Measurements from ENCODE around the gene FOSL2.

The FOSL2 gene

DNA sequence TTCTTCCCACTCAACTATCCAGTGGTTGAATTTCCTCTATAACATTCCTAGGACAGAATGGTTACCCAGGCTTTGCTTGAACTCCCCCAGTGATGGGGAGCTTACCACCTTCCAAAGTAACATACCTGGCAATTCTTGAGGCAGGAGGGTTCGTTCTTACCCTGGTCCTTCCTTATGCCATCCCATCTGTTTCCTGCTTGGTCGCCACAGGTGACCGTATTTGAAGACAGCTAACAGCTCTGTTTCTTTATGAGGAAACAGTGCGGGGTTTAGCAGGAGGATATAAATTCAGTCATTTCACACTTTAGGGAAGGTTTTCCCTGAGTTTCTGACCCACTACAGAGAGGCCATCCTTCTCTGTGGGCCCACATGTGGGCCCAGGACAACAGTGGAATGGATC is 42.6 kb downstream of the FOSL2 start:
- DNase-seq, result no peak

DNA sequence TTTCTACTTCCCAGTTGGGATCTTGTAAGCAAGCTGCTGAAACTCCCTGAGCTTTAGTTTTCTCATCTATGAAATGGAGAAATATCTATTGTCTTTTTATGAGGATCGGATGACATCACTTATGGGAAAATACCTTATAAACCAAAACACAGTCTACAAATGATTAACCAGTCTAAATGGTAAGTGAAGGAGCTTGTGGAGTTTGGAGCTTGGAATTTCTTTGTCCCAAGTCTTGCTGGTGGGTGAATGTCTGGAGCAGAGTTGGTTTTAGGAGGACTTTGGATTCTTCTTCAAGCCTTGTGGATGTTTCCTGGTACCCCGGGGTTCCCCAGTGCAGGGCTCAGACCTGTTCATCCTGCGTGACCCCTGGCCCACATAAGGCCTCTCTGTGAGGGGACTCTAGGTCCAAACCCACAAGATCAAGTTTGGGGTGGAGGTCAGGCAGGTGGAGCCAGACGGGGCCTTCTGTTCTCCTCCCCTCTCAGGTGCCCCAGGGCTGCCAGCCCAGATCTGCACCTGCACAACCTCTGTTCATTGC is 43.2 kb downstream of the FOSL2 start:
- DNase-seq, result no peak

DNA sequence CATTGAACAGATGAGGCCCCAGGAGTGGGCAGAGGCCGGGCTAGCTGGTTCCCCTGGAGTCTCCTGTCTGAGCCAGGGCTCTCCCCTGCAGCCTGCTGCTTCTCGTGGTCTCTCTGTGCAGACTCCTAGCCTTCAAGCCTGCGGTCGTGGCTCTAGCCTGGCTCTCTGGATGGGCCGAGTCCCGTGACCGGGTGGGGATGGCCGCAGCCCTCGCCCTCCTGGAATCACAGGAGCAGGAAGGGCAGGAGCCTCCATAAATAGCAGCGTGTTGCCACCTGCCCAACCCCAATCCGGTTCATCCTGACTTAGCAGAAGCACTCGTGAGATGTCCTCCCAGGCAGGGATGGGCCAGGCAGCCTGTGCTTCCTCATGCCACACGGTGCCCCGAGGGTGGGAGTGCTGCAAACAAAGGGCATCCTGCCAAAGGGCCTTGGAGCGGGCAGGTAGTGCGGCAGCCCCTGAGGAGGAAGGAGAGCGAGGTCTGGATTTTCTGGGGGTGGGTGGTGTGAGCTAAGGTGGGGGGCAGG is 43.9 kb downstream of the FOSL2 start:
- DNase-seq, result no peak

DNA sequence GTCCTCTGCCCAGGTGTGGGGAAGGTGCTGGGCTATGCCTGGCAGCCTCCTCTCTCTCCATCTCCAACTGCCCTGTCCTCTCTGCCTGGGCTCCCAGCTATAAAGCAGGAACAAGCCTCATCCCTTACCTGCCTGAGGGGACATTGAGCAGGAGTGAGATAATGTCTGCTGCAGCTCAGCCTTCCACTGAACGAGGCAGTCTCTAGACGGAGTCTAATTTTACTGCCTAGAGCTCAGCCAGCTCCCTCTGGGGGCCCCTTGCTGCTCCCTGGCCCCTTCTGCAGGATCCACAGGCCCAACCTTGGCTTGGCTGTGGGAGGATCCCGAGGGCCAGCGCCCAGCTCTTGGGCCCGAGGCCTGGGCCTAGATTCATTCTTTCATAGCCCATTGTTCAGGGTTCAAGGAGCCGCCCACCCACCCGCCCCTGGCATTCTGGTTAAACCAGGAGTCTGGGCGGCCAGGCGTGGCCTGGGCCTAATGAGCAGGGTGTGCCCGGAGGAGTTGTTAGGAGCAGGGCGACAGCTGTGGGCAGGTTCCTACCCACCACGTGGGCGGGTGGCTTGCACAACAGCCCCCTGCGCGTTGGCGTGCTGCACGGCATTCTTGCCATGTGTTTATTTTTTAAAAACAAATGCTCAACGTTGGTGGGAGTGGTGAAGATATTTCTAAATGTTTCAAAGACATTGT is 44.6 kb downstream of the FOSL2 start:
- DNase-seq, result no peak

DNA sequence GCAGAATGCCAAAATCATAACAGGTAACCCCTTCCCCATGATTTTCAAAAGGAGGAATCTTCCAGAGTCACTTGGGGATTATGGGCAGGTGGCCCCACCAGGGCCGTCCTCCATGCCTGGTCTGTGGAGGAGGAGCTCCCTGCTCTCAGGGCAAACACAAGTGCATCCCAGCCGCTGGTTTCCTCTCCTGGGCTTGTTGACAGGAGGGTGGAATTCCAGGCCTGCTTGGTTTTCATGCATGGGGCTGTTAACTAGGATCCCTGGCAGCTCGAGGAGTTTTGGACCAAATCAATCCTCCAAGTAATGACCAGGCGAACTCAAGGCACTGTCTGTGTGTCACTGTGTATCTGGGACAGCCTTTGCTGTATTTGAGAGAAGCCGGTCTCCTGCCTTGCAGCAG is 45.3 kb downstream of the FOSL2 start:
- no peak for DNase-seq

DNA sequence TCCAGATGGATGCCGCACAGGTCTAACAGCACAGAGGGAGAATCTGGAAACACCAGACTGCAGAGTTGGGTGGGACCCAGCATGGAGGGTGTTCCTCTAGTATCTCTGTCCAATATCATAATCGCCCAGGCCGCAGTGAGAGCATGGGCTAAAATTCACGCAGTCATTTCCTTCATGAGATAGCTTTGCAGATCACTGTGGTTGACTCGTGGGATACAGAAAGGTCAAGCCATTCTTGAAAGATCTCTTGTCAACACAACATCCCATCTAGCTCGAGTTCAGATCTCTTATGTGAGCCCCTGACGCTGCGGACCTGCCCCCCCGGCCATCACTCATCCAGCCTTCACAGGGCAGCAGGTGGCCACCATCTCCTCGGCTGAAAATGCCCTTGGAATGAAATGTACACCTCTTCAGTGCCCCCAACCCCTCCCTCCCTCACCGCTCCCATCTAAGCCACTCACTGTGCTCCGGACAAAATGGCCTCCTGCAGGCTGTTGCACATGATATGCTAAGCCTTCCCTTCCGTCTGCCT is 45.9 kb downstream of the FOSL2 start:
- no peak for DNase-seq

DNA sequence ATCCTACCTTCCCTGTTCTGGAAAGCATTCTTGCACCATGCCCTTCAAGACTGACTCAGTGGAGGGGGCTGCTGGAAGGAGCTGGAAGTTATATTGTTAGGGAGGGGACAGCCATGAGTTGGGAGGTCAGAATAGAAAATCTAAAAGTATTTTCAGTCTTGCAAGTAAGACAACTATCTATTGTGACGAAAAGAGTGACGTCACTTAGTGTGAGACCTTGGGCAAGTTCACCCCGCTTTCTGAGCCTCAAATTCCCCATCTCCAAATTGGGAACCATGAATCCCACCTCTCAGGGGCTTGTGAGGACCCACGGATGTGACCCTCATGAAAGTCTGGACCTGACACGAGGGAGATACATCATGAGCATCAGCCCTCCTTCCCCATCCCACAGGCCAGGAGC is 46.5 kb downstream of the FOSL2 start:
- no peak for DNase-seq

DNA sequence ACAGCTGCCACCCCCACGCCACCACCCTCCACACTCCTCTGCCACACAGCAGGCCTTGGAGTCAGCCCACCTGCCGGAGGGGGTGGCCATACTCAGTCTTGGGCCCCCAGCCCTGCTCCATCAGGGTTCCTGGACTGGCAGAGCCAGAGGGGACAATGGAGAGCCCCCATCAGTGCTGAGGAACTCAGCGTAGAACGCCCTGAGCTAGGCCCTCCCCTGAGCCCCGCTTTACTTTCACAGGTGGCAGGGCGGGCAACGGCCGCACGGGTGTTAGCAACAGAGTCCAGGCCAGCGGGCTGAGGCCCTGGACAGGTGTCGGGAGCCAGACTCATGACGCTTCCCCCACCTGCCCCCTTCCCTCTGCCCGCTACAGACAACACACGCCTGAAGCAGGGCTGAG is 47.1 kb downstream of the FOSL2 start:
- DNase-seq, result no peak

DNA sequence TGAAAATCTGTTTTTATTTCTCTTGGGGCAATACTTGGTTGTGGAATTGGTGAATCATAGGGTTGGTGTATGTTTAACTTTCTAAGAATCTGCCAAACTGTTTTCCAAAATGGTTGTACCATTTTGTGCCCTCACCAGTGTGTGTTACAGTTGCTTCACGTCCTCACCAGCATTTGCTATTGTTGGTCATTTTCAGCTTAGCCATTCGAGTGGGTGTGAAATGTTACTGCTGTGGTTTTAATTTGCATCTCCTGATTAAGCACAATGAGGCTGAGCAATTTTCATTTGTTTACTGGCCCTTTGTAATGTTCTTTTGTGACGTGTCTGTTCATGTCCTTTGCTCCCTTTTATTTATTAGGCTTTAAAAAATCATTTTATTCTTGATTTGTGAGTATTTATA is 49.7 kb downstream of the FOSL2 start:
- DNase-seq, result no peak

DNA sequence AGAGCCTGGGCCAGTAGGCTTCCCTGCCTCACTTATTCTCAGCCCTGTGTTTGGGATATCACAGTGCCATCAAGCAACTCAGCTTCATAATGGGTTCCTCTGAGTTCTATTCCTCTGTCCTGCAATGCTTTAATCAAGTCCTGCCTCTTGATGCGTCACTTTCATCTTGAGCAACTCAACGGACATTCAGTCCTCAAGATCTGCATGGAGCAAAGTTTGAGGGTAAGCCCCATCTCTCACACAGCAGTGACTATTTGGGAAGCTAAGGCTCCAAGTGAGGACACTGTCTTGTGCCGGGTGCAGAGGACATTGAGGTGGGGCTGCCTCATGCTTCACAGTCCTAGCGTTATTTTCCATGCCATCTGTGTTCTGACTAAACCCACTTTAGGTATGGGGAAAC is 52.3 kb downstream of the FOSL2 start:
- DNase-seq, result no peak

DNA sequence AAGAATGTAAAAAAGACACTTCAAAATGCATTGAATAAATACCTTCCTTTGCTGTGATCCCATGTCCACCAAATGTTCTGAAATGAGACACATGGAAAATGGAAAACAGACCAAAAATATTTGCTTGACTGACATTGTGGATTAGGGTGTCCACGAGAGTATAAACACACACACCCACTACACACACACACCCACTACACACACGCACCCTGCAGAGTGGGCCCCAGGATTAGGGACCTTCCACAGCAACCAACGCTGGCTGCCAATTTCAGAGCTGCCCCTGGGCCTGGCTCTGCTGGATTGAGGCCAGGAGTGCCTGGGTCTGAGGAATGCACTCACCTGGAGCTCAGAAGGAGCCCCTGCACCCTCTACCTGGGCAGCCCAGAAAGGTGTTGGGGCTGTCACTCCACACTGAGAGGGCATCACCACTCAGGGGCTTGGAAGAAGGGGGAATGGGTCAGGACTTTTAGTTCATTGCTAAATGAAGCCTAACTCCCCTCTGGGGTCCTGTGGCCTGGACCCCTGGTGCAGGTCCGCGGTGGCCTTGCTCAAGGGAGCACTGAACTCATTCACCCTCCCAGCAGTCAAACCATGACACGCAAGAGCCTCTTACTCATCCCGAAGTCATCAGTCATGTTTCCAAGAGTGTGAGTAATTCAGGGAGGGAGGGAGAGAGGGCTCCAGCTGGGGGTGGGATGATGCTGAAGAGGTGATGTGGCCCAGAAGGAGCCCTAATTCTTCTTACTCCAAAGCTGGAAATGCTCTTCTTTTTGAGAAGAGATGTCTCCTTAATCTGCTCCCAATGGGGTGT is 53.0 kb downstream of the FOSL2 start:
- DNase-seq, result no peak

DNA sequence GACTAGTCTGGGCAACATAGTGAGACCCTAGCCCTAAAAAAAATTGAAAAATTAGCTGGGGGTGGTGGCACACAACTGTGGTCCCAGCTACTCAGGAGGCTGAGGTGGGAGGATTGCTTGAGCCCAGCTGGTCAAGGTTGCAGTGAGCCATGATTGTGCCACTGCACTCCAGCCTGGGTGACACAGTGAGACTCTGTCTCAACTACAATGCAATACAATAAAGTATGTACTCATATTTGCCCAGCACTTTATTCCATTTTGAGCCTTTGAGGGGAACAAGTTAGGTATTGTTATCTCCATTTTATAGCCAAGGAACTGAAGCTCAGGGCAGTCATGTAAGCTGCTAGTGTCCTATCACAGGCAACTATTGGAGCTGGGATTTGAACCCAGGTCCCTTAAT is 53.9 kb downstream of the FOSL2 start:
- DNase-seq, result no peak

DNA sequence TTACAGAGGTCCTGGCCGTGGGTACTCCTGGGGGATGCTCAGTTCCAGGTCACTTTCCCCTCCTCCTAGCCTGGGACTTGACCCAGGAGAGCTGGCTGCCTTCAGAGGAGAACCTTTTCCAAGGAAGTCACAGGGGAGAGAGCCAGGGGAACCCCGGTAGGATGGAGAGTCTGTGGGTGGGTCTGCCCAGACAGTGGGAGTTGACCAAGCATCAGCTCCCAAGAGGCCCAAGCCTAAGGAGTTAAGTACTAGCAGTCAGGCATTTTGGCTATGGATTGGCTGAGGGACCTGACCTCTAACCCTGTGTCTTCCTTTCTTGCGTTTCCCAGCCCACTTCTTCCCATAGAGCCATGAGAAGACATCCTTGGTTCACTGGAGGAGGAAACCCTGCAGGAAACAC is 54.4 kb downstream of the FOSL2 start:
- no peak for DNase-seq

DNA sequence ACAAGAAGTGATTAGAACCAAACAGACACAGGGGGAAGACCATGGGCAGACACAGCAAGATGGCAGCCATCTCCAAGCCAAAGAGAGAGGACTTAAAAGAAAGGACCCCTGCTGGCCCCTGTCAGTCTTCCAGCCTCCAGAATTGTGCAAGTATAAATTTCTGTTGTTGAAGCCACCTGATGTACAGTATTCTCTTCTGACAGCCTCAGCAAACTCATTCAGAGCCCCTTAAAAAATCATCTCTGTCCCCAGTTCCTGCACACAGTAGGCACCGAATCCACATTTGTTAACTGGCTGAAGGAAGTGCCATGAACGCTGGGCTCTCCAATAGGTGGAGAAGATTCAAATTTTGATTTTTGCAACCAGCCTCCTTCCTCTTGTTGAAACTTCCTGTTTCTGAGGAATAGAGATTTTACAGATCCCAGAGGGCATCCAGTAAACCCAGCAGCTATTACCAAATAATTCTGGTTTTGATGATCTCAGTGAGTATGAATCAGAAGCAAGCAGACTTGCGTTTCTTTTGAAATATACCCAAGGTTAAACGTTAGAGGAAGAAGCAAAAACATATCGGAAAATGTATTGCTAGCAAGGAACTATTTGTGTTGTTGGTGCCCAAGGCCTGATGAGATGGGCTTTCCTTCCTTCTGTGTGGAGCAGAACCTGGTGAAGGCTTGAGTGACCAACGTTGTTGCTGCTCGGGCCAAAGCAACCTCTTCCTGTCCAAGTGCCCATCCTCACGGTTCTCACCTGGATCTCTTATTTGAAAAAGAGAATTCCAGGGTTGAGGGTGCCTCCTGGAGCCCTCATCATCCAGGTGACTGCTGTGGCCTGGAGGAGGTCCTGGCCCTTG is 55.5 kb downstream of the FOSL2 start:
- peak; percentile 21 for DNase-seq

DNA sequence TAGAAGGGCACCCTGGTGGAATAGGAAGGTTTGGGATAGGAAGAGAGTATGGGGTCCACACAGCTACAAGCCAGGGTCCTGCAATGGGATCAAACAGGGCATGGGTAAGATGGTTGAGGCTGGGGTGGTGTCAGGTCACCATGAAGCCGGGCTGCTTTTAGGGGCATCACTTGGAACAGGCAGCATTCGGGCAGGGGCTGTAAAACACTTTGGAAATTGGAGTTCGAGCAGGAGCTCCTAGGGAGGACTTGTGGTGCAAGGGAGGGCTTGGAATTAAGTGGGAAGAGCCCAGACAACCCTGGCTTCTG is 56.1 kb downstream of the FOSL2 start:
- DNase-seq, result no peak

DNA sequence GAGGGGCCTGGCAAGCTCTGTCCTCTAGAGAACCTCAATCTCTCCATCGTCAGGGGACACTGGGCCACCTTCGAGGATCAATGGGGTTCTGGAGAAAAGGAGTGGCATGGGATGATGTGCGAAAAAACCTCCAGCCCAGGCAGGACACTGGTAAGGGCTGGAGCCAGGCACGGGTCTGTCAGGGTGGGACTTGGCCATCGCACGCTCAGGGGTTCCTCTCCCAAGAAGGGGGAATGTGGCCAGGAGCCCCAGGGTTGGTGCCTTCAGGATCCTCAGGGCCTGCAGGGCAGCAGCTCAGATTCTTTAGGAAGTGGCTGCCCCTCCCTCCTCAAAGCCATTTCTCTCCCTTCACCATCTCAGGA is 56.4 kb downstream of the FOSL2 start:
- no peak for DNase-seq

DNA sequence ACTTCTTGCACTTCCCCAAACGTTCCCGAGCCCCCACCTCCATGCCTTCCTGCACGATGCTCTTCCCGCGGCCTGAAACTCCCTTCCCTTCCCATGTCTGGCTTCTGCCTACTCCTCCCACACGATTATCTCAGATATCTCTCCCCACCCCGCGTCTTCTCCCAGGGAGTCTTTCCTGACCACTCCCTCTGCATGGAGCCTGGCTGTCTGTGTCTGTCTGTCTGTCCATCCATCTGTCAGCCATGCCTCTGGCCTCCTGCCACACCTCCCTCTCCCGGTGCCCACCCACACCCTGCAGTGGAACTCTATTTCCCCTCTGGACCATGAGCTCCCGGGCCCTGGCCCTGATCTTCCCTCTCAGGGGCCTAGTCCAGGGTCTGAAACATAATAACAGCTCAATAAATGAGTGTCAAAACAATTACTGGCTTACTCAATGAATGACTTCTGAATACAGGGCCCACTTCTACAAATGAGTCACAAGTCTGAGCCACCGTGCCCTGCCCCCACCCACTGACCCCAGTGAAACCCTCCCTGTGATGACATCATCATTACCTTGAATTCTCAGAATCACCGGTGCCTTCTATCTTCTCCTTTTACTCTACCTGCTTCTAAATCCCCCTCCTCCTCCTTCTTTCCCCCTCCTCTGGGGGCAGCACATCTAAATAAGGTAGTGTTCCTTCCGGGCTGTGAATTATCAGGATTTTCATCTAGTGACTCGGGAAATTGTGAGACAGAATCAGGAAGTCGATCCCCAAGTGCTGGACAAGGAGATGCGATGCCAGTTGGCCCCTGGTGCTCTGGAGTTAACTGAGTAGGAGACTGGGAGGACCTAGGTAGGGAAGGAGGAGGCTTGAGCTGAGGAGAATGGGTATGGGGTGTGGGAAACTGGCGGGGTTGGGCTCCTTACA is 57.1 kb downstream of the FOSL2 start:
- peak; percentile 58 for DNase-seq

DNA sequence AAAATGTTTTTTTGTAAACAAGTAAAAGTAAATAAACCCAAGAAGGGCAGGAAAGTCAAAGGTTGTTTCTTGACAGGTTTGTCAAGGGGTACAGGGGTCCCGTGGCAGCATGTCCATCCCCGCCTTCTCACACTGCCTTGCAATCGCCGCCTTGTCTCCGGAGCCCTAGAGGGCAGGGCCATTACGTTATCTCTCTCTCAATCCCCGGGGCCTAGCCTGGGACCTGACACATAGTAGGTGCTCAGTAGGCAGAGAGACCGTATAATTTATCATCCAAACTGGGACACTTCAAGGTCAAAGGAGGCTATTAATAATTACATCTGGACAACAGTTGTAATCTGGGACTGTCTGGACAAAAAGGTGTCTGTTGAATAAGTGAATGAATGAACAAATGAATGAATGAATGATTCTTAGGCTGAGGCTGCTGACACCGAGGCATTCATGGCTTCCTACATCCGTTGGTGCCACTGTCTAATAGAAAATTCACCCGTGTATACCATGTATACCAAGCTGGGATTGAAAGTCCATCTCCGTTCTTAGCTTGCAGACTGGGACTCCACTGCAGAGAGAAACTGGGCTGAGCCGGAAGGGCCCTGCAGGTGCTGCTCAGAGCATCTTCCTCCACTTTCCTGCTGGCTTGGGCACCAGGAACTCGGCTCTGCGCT is 58.4 kb downstream of the FOSL2 start:
- no peak for DNase-seq

DNA sequence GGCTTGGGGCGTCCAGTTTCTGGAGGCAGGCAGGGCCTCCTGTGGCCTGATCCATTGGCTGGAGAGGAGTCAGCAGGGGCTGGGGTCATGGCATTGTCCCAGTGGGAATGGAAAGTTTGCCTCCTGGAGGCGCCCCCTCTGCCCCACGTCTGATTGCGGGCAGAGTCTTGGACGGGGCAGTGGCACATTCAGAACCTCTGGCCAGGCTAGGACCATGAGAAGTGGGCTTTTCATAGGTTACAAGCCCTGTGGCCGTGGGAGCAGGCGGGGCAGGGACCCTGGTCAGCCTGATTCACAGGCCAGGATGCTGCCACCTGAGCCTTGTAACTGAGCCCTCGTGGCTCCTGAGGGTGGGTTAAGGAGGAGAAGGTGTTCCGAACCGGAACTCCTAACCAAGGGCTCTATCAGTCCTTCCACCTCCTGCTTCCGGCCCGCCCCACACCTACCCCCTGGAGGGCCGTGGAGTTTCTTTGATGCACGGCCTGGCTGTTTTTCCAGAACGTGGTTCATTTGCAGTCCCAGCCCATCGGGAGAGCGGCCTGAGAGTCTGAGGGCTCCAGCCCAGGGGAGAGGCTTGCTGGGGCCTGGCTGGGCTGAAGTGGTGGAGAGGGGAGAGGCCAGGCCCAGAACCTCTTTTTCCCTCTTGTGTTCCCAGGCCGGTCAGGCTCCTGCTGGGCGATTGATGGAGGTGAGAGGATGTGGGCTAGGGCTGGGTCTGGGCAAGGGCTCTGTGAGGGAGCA is 59.3 kb downstream of the FOSL2 start:
- no peak for DNase-seq

DNA sequence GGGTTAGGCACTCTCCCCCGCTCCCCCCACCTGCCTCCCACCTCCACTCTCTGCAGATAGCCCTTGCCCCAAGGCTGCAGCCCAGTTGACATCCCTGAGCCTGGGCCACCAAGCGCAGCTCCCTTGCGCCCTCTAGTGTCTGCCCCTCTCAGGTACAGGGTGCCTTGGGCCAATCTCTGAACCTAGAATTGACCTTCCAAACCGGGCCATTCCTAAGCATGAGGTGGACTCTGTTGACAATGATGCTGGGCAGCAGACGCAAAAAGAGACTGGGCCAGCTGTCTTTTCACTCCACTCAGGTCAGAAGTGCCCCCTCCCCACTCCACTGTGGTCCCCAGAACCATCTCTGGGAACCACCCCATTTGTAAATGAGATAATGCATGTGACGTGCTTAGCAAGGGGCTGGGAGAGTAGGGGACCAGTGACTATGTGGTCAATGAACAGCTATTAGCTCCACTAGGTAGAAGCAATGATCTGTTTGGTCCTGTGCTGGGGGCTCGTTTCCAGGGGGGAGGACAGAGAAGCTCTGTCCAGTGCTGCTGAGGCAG is 60.0 kb downstream of the FOSL2 start:
- peak; percentile 65 for DNase-seq

Data from CD4-positive, alpha-beta T cell treated with Interleukin-4 for 4 hours (primary cell).